ENCODE measurements around the gene GAN. TPM values are rescaled to one million over a fixed set of nuclear protein-coding genes. Genes with fewer than 3 reads are reported as not detected.
"Not testable (repeated sequence)": the region's sequence is repeated elsewhere in the genome, so short reads cannot be mapped to it uniquely, and the experiment has no call there.

The GAN gene
- total RNA-seq, 1 experiment from 2014 or later: 22.0 TPM

DNA sequence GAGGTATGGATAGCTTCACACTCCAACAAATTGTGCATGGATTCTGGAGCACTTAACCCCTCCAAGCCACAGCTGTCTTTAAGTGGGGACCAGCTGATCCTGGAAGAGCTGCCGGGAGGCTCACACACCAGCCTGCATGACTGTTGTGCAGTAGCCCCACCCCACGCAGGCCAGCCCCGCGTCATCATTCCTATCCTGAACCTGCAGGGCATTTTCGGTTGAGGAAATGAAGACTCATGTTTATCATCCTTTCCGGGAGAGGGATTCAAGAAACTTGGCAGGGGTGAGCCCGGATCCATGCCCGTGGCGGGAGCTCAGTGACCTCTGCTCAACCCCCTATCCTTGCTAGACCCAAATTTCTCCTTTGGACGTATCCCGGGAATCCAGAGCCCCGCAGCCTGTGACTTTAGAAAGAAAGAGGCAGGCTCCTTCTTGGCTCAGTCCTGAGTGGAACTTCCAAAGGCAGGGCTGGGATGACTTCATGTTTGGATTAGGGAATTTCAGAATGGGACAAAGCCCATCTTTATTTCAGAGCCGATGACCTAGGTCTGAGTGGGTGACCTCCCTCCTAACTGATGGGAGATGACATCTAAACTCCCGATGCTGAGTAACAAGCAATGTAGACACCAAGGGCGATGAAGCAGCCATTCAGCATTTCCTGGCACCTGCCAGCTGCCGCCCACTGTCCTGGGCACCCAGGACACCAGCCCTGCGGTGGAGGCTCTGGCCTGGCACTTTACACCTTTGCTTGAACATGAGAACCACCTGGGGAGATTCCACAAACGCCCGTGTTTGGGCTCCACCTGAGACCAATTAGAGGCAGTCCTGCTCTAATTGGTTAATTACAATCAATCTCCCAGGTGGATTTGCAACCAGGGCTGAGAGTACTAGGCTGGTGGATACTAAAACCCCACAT, 86.5 kb downstream of the GAN start:
- DNase-seq: peak; percentile 70
- Mint-ChIP-seq H3K4me3 (ENCODE audit: low read depth, unreplicated experiment) (no peak overlapping the region), H3K4me1 (ENCODE audit: low read depth, unreplicated experiment) (peaks cover 29% of the 10 kb centered on the region), H3K9me3 (ENCODE audit: low read depth, unreplicated experiment) (no peaks in the 10 kb centered on the region), H3K36me3 (ENCODE audit: insufficient read depth, unreplicated experiment) (peaks cover 3% of the 10 kb centered on the region), H3K27ac (ENCODE audit: unreplicated experiment) (no peak overlapping the region), H3K27me3 (ENCODE audit: unreplicated experiment) (no peaks in the 10 kb centered on the region)
- no TSS peak for BruUV-seq (replicated peaks)
- CTCF ChIA-PET: interaction anchor here (0.6 to 1.0 kb wide), 2 partner anchors 112 to 296 kb away, joined by 3 read pairs; no protein-coding TSS in a partner anchor
- TF ChIP-seq, protein P1, sequence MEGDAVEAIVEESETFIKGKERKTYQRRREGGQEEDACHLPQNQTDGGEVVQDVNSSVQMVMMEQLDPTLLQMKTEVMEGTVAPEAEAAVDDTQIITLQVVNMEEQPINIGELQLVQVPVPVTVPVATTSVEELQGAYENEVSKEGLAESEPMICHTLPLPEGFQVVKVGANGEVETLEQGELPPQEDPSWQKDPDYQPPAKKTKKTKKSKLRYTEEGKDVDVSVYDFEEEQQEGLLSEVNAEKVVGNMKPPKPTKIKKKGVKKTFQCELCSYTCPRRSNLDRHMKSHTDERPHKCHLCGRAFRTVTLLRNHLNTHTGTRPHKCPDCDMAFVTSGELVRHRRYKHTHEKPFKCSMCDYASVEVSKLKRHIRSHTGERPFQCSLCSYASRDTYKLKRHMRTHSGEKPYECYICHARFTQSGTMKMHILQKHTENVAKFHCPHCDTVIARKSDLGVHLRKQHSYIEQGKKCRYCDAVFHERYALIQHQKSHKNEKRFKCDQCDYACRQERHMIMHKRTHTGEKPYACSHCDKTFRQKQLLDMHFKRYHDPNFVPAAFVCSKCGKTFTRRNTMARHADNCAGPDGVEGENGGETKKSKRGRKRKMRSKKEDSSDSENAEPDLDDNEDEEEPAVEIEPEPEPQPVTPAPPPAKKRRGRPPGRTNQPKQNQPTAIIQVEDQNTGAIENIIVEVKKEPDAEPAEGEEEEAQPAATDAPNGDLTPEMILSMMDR (IDR thresholded peaks at IDR 0.05; ENCODE audit: unreplicated experiment): no peak
- intact Hi-C loops (cut with micrococcal nuclease; ENCODE audit: unreplicated experiment): loop anchor here (10.0 kb wide), 1 partner anchor 234 kb away; no protein-coding TSS in a partner anchor

GRCh38 chr16:81403208-81403600, 88.4 kb downstream of the GAN start:
- Mint-ChIP-seq H3K36me3 (ENCODE audit: insufficient read depth, unreplicated experiment) (peaks cover 3% of the 10 kb centered on the region), H3K27me3 (ENCODE audit: unreplicated experiment) (no peaks in the 10 kb centered on the region), H3K27ac (ENCODE audit: unreplicated experiment) (peak overlapping the region; percentile 95), H3K4me1 (ENCODE audit: low read depth, unreplicated experiment) (peaks cover 45% of the 10 kb centered on the region), H3K4me3 (ENCODE audit: low read depth, unreplicated experiment) (peak overlapping the region; percentile 55), H3K9me3 (ENCODE audit: low read depth, unreplicated experiment) (no peaks in the 10 kb centered on the region)
- BruUV-seq (replicated peaks): no TSS peak
- intact Hi-C loops (cut with micrococcal nuclease; ENCODE audit: unreplicated experiment): loop anchor here (1.0 to 10.0 kb wide), 3 partner anchors 232 to 335 kb away; no protein-coding TSS in a partner anchor
- CTCF ChIA-PET: interaction anchor here (0.6 to 1.6 kb wide), 2 partner anchors 160 to 294 kb away, joined by 3 to 11 read pairs; no protein-coding TSS in a partner anchor
- TF ChIP-seq, protein P1 (IDR thresholded peaks at IDR 0.05; ENCODE audit: unreplicated experiment): no peak
- no peak for DNase-seq

DNA sequence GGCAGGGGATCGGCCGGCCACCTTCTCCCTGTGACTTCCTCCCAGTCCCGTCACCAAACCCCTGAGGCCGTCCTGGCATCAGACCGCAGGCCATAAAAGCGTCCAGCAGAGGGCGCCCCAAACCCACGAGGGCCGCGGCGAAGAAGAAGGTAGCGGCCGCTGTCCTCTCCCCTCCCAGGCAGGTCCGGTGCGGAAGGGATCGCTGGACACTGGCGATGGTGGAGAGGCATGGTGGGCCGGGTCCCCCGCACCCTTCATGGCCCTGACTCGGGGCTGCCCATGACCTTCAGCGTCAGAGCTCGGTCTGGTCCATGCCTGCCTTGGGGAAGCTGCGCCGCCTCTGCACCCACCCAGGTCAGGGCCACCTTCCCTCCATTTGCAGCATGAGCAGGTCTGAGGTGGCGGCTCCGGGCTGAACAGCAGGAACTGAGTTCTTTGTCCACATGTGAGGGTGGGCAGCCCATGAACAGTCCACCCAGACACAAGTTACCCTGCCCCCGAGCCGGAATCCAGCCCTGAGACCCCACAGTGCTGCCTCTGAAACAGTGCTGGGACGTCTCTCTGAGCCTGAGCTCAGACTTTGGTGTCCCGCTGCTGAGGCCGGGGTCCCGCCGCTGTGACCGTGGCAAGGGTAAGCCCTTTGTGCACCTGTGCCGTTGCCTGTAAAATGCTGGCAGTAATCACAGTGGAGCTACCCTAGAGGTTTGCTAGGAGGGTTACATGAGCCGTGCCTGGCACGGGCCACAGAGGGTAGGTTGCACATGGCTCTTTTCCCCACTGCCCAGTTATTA, 89.0 kb downstream of the GAN start:
- H3K36me3 Mint-ChIP-seq (ENCODE audit: insufficient read depth, unreplicated experiment): peaks cover 5% of the 10 kb centered on the region
- TF ChIP-seq, protein P1 (IDR thresholded peaks at IDR 0.05; ENCODE audit: unreplicated experiment): peak; percentile 95
- peaks cover 47% of the 10 kb centered on the region for H3K4me1 Mint-ChIP-seq (ENCODE audit: low read depth, unreplicated experiment)
- H3K4me3 Mint-ChIP-seq (ENCODE audit: low read depth, unreplicated experiment): peak overlapping the region; percentile 55
- peak overlapping the region; percentile 95 for H3K27ac Mint-ChIP-seq (ENCODE audit: unreplicated experiment)
- no TSS peak for BruUV-seq (replicated peaks)
- intact Hi-C loops (cut with micrococcal nuclease; ENCODE audit: unreplicated experiment): loop anchor here (1.0 to 10.0 kb wide), 4 partner anchors 45 to 335 kb away; no protein-coding TSS in a partner anchor
- DNase-seq: peak; percentile 96
- H3K27me3 Mint-ChIP-seq (ENCODE audit: unreplicated experiment): no peaks in the 10 kb centered on the region
- CTCF ChIA-PET: interaction anchor here (0.6 to 1.8 kb wide), 5 partner anchors 10 to 293 kb away, joined by 3 to 11 read pairs (median 3); no protein-coding TSS in a partner anchor
- no peaks in the 10 kb centered on the region for H3K9me3 Mint-ChIP-seq (ENCODE audit: low read depth, unreplicated experiment)

DNA sequence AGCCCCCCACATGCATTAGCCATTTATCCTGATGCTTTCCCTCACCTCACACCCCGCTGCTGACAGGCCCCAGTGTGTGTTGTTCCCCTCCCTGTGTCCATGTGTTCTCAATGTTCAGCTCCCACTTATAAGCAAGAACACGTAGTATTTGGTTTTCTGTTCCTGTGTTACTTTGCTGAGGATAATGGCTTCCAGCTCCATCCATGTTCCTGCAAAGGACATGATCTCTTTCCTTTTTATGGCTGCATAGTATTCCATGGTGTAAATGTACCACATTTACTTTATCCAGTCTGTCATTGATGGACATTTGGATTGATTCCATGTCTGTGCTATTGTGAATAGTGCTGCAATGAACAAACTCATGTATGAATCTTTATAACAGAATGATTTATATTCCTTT, 90.2 kb downstream of the GAN start:
- CTCF ChIA-PET: interaction anchor here (1.4 to 1.8 kb wide), 2 partner anchors 9 to 218 kb away, joined by 3 to 4 read pairs; no protein-coding TSS in a partner anchor
- intact Hi-C loops (cut with micrococcal nuclease; ENCODE audit: unreplicated experiment): loop anchor here (2.0 to 10.0 kb wide), 3 partner anchors 44 to 230 kb away; no protein-coding TSS in a partner anchor

More for the DNA sequence above, 90.2 kb downstream of the GAN start:
- H3K27me3 Mint-ChIP-seq (ENCODE audit: unreplicated experiment); H3K36me3 Mint-ChIP-seq (ENCODE audit: insufficient read depth, unreplicated experiment); DNase-seq; BruUV-seq (replicated peaks); H3K9me3 Mint-ChIP-seq (ENCODE audit: low read depth, unreplicated experiment): not testable (repeated sequence)
- Mint-ChIP-seq H3K4me1 (ENCODE audit: low read depth, unreplicated experiment) (peaks cover 53% of the 10 kb centered on the region), H3K4me3 (ENCODE audit: low read depth, unreplicated experiment) (peak overlapping the region; percentile 43), H3K27ac (ENCODE audit: unreplicated experiment) (peak overlapping the region; percentile 95)

Data from Calu3 (cell line).